GM19099 (cell line): ENCODE measurements around the gene CDH16.

ENCODE experiments used
- POLR2A ChIP-seq: IDR thresholded peaks from 3 replicates; pipeline ENCODE4 v1.6.1; 2011; ENCODE audit warnings: low read depth; ENCODE audit not compliant: insufficient read length; ENCODE audit errors: extremely low read depth

CDH16 gene

DNA sequence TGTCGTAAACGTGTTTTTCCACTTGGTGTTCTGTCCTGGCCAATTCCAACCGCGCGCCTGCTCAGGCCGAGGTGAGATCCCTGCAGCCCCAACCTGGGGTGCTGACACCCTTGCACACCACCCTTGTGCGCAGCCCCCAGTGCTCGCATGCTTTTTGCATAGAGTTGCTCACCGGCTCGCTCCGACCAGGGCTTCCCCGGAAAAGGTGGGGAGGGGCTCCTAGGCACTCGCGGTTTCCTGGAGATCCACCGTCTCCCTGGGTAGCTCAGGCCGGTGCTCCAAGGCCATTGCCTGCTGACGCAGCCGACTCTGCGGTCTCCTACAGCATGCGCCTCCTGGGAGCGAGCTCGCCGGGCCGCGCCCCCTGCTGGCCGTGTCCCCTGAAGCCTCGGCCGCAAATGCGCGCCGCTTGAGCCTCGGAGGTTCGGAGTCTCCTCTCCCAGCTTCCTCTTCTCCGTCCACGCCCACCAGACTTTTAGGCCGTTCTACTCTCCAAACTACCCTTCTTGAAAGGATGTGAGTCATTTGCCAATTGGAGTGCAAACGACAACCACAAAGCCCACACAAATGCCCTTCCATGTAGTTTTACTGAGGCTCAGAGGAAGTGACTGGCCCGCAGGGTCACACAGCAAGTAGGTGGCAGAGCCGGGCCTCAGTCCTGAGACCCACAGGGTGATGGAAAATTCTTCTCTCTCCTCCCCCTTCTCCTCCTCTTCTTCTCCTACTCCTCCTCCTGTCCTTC, 45.6 kb downstream of the CDH16 start:
- no peak for TF ChIP-seq POLR2A

DNA sequence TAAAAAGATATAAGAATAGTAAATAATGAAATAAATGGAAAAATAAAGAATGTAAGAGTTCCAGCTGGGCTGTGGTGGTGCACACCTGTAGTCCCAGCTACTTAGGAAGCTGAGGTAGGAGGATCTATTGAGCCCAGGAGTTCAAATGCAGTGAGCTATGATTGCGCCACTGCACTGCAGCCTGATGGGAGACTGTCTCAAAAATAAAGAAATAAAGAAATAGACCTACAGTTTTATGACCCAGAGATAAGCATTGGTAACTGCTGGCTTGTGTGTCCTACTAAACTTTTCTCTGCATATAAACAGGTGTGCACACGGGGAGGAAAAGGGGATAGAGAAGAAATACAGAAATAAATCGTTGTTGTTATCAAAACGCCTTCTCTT, 46.1 kb downstream of the CDH16 start:
- no peak for TF ChIP-seq POLR2A

DNA sequence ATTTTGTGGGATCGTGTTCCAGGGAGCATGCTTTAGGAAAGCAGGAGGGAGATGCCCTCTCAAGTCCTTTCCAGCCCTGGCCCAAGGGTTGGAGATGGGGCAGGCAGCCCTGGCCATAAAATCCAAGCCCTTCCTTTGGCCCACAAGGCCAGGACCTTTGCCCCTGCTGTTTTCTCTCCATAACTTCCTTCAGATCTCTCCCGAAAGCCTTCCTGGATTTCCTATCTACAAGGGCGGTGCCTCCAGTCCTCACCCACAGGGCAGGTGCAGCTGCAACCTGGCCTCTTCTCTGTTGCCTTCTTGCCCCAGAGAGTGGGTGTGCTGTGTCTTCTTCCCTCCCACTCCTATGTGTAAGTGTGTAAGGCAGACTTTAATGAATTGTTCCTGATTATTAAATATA, 46.8 kb downstream of the CDH16 start:
- no peak for TF ChIP-seq POLR2A

DNA sequence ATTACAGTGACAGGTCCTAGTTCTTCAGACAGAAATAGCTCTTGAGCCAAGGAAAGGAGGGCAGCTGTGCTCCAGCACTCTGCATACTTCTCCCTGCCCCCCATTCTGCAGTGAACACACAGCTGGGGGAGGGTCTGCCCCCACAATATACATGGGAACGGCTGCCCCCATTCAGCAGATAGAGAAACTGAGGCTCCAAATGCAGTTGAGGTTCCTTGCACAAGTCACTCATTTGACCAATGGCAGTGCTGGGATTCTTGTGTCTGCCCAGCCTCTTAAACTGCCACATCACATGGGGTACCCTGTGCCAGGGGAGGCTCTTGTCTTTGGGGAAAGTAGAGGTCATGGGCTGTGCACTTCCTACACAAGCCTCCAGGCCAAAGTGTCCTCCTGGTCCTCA, 49.3 kb downstream of the CDH16 start:
- TF ChIP-seq POLR2A: no peak

DNA sequence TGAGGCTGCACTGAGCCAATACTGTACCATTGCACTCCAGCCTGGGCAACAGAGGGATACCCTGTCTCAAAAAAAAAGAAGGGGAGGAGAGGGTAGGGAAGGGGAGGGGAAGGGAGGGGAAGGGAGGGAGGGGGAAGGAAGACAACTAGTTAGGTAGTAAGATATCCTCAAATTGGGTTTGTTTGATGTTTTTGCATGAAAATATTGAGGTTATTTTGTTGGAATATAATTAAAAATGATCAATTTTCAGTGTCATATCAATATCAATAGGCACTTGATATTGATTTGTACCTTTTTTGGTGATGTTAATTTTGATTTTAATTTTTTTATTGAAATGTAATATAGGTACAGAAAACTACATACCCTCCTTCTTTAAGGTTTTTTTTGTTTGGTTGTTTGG, 55.0 kb downstream of the CDH16 start:
- TF ChIP-seq POLR2A: no peak

DNA sequence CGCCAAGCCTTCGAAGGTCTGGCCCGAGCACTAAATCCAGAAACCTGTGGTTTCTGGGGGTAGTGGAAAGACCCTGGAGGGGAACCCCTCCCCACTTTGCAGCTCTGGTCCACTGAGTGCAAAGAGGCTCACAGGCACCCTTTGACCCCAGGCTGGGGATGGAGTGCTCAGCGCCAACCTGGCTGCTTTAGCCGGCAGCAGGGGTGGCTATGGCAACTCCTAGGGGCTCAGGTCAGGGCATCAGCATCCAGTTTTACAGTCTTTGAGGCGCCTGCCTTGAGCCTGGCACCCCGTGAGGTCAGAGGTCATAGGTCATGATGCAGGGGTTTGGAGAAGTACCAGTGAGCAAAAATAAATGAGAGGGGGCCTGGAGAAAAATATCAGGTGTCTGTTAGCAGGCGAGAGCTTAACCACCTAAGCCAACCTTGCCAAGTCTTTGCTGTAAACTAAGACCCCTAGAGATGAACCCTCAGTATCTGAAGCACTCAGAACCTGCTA, 56.6 kb downstream of the CDH16 start:
- TF ChIP-seq POLR2A: no peak

DNA sequence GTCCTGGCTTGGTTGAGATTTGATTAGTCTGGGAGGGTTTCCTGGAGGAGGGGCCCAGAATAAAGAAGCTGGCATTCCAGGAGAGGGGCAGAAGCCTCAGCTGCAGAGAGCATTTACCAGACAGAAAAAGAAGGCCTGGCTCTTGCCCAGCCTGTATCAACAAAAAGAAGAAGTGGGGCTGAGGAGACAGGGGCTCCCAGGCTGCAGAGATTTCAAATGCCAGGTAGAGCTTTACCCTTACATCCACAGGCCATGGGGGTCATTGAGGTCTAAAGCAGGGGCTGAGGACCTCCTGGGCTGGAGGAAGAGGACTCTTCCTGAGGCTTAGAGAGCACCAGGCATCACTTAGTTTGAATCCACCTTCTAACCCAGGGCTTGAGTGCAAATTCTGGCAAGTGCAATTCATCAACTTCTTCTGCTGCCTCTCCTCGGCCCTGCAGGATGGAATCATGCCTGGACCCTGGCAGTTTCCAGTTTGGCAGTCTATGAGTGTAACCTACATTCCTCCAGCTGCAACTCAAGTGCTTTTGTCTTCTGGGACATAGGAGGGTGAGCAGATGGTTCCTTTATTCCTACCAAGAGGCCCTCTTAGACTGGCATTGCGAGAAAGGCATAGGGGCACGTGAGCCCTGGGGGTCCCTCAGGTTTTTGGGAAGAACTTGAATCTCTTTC, 59.2 kb downstream of the CDH16 start:
- TF ChIP-seq POLR2A: no peak

DNA sequence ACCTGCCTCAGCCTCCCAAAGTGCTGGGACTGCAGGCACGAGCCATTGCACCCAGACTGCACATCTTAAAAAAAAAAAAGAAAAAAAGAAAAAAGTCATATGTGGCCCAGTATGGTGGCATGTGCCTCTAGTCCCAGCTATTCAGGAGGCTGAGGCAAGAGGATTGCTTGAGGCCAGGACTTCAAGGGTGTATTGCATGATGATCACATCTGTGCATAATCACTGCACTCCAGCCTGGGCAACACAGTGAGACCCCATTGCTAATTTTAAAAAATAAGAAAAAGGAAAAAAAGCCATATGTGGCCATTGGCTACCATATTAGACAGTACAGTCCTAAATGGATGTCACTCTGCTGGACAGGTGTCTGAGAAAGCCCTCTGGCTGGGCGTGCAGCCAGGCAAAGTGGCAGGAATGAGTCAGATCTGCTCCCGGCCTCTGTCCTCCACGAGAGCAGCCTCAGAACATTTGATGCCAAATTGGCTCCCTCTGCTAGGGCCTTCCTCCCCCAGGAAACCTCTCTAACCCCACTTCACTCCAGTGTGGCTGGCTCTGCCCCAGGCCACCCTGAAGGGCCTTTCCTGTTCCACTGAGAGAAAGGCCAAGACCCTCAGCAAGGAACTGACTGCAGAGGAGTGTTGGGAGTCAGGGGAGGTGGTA, 59.8 kb downstream of the CDH16 start:
- TF ChIP-seq POLR2A: no peak
